ENCODE data around the gene TGFB1I1.

- TF ChIP-seq POLR2A (IDR thresholded peaks at IDR 0.05) (no peak), CTCF (IDR thresholded peaks at IDR 0.05) (no peak)
Measured at GRCh38 chr16:31493506-31494125, 21.7 kb downstream of the TGFB1I1 start.

All from lower leg skin (tissue), 3 donors.